Stomach (tissue), 4 donors: ENCODE results near the gene TEX51.

Experiments used
- POLR2AphosphoS5 ChIP-seq, 3 donors: sonication (generic); formaldehyde crosslinking; IDR thresholded peaks; one replicate each; pipeline ENCODE4 v1.6.1; 2016; ENCODE audit warnings: antibody characterized with exemption in 3 of 3
- TF ChIP-seq, protein P1 (sequence below), 7 experiments: fragments of 450-650 bp in 4 of 7; fragments of 200-600 bp in 3 of 7; sonication (generic) in 3 of 7; IDR thresholded peaks; one replicate each; pipeline ENCODE4 v1.5.1; 2016 to 2019; ENCODE audit warnings: antibody characterized with exemption in 7 of 7, control low read depth in 2 of 7, mild to moderate bottlenecking in 1 of 7

DNA sequence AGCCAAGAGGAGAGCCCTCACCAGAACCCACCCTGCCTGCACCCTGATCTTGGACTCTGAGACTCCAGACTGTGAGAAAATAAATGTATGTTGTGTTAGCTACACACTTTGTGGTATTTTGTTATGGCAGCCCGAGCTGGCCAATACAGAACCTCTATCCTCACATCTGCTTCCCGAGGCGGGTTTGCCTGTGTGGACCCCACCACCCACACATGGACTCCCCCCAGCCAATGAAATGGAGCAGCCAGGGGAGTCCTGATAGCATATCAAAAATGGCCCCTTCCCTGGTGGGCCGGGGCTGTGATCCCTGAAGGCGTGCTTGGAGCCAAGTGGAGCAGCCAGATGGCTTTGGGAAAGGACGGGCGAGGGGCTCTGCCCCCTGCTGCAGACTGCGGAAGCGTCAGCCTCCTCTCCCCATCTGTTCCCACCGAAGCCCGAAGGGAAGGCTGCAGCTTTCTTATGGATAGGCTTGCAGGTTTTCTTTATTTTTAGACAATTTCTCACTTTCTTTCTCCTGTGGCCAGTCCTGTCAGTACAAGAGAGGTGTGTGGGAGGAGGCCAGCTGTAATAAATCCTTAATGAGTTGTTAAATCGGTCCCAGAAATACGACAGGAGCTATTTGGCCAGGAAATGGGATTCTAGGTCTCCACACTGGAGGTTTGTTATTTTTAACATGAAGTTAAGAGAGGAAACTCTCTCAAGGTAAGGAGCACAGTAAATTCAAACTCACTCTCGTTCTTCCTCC, 34.4 kb downstream of the TEX51 start:
- TF ChIP-seq, protein P1, sequence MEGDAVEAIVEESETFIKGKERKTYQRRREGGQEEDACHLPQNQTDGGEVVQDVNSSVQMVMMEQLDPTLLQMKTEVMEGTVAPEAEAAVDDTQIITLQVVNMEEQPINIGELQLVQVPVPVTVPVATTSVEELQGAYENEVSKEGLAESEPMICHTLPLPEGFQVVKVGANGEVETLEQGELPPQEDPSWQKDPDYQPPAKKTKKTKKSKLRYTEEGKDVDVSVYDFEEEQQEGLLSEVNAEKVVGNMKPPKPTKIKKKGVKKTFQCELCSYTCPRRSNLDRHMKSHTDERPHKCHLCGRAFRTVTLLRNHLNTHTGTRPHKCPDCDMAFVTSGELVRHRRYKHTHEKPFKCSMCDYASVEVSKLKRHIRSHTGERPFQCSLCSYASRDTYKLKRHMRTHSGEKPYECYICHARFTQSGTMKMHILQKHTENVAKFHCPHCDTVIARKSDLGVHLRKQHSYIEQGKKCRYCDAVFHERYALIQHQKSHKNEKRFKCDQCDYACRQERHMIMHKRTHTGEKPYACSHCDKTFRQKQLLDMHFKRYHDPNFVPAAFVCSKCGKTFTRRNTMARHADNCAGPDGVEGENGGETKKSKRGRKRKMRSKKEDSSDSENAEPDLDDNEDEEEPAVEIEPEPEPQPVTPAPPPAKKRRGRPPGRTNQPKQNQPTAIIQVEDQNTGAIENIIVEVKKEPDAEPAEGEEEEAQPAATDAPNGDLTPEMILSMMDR (IDR thresholded peaks at IDR 0.05) = no peak
- no peak for TF ChIP-seq POLR2AphosphoS5 (IDR thresholded peaks at IDR 0.05)
